Fibroblast of mammary gland (primary cell): Measurements from ENCODE around the gene CUBN.

Source experiments
- DNase-seq: peaks from one replicate; pipeline ENCODE4 v3.0.0-alpha.2; 2010; ENCODE audit warnings: low read depth
- H3K4me3 ChIP-seq: 2 replicates; pipeline ENCODE4 v1.5.1; 2011; ENCODE audit warnings: low read depth, mild to moderate bottlenecking, low read length, moderate library complexity; ENCODE audit not compliant: control insufficient read depth
- CTCF ChIP-seq: conservative IDR thresholded peaks from 2 replicates; pipeline ENCODE4 v1.5.1; 2011; ENCODE audit warnings: low read depth, low read length, inconsistent platforms; ENCODE audit not compliant: control insufficient read depth, insufficient read depth

CUBN gene

GRCh38 chr10:16930540-16930939 lies 199.1 kb downstream of the CUBN start:
- TF ChIP-seq CTCF, result no peak
- DNase-seq, result no peak
- no peak overlapping the region for H3K4me3 ChIP-seq

GRCh38 chr10:16929069-16929468 lies 200.5 kb downstream of the CUBN start:
- TF ChIP-seq CTCF, result no peak
- no peak overlapping the region for H3K4me3 ChIP-seq
- DNase-seq, result no peak

- TF ChIP-seq CTCF, result no peak
- no peak overlapping the region for H3K4me3 ChIP-seq
- DNase-seq, result no peak
Measured at GRCh38 chr10:16927546-16927945, 202.1 kb downstream of the CUBN start.

- TF ChIP-seq CTCF, result no peak
- DNase-seq, result no peak
- no peak overlapping the region for H3K4me3 ChIP-seq
Measured at GRCh38 chr10:16923726-16924125, 205.9 kb downstream of the CUBN start.

- DNase-seq, result no peak
- H3K4me3 ChIP-seq, result no peak overlapping the region
- TF ChIP-seq CTCF, result no peak
Measured at GRCh38 chr10:16923309-16923708, 206.3 kb downstream of the CUBN start.

- no peak for TF ChIP-seq CTCF
- no peak for DNase-seq
Measured at GRCh38 chr10:16919121-16919982, 210.3 kb downstream of the CUBN start.

More at GRCh38 chr10:16919121-16919982, 210.3 kb downstream of the CUBN start:
- no peak overlapping the region for H3K4me3 ChIP-seq
